Ascending aorta (tissue), 2 donors: ENCODE data around the gene SLC25A12. TPM values are rescaled to one million over a fixed set of nuclear protein-coding genes. Genes with fewer than 3 reads are reported as not detected.

Experiments used
- DNase-seq, 2 donors: peaks; one replicate each; pipeline ENCODE4 v3.0.0-alpha.2; 2019; ENCODE audit warnings: low spot score in 2 of 2
- H3K27ac ChIP-seq, 2 donors: fragments of 200-600 bp; sonication (generic); one replicate each; pipeline ENCODE4 v1.5.1; 2016 to 2017; ENCODE audit warnings: mild to moderate bottlenecking in 1 of 2
- H3K27me3 ChIP-seq: fragments of 200-600 bp; sonication (generic); one replicate; pipeline ENCODE4 v1.5.1; 2017
- H3K36me3 ChIP-seq, 2 donors: fragments of 200-600 bp; sonication (generic); one replicate each; pipeline ENCODE4 v1.5.1; 2016
- H3K4me1 ChIP-seq, 2 donors: fragments of 200-600 bp; sonication (generic); one replicate each; pipeline ENCODE4 v1.5.1; 2016 to 2017; ENCODE audit warnings: mild to moderate bottlenecking in 1 of 2
- H3K4me3 ChIP-seq, 2 donors: fragments of 200-600 bp; sonication (generic); one replicate each; pipeline ENCODE4 v1.5.1; 2016 to 2017; ENCODE audit warnings: mild to moderate bottlenecking in 1 of 2
- H3K9me3 ChIP-seq, 2 donors: fragments of 200-600 bp; sonication (generic); one replicate each; pipeline ENCODE4 v1.5.1; 2016
- intact Hi-C: fragments of 100-400 bp; cut with DNase I; formaldehyde crosslinking; loops from one replicate; pipeline ENCODE4 v1.15.1; 2023
- total RNA-seq: library from RNA; depleted of rRNA; stranded (reverse); fragments of >200 nt; gene quantifications from one replicate; pipeline ENCODE4 v1.1.0, GENCODE V29; 2016
- TF ChIP-seq, protein P1 (sequence below), 3 experiments: fragments of 200-600 bp in 2 of 3; fragments of 450-650 bp in 1 of 3; sonication (generic) in 2 of 3; IDR thresholded peaks; one replicate each; pipeline ENCODE4 v1.5.1; 2016 to 2019; ENCODE audit warnings: antibody characterized with exemption in 3 of 3, mild to moderate bottlenecking in 1 of 3, moderate library complexity in 1 of 3

The SLC25A12 gene
- total RNA-seq, 1 donor from 2014 or later = 11.9 TPM

DNA sequence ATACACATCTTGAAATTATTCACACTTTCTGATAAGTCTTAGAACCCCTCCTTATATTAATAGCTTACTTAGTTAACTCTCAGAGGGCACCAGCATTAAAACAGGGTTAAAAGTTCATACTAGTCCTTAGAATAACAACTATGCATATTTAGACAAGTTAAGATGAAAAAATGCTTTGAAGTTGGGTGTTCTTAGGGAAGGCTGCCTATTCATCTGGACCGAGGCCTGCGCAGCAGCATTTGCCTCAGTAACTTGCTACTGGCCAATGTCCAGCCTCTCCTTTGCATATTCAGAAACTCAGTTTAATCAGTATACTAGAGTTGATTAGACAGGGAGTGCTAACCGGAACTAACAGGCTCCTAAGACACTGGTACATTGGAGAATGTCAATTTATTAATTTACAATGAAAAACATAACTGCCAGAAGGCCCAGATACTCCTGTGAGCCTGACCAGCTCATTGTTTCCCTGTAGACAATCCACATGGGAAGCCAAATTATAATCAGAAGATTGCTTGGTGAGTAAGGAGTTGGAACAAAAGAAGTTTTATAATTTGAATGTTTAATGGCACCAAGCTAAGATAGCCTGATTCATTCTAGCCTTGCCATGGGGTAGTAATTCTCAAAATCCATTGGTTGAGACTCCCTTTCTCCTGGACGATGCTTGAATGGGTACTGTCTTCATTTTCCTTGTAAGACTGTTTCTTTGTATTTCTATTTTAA, 157.9 kb downstream of the SLC25A12 start:
- TF ChIP-seq, protein P1, sequence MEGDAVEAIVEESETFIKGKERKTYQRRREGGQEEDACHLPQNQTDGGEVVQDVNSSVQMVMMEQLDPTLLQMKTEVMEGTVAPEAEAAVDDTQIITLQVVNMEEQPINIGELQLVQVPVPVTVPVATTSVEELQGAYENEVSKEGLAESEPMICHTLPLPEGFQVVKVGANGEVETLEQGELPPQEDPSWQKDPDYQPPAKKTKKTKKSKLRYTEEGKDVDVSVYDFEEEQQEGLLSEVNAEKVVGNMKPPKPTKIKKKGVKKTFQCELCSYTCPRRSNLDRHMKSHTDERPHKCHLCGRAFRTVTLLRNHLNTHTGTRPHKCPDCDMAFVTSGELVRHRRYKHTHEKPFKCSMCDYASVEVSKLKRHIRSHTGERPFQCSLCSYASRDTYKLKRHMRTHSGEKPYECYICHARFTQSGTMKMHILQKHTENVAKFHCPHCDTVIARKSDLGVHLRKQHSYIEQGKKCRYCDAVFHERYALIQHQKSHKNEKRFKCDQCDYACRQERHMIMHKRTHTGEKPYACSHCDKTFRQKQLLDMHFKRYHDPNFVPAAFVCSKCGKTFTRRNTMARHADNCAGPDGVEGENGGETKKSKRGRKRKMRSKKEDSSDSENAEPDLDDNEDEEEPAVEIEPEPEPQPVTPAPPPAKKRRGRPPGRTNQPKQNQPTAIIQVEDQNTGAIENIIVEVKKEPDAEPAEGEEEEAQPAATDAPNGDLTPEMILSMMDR (IDR thresholded peaks at IDR 0.05) = no peak
- Histone ChIP-seq H3K27me3 (no peaks in the 10 kb centered on the region), H3K9me3 (no peaks in the 10 kb centered on the region), H3K4me1 (no peaks in the 10 kb centered on the region), H3K36me3 (peaks cover 30 to 70% of the 10 kb centered on the region in 2 donors), H3K4me3 (no peak overlapping the region), H3K27ac (no peak overlapping the region)
- no peak for DNase-seq
- intact Hi-C loops = no loop called here

Other genes starting within 250 kb of the SLC25A12 start
- gene DYNC1I2, start 206.8 kb downstream of the SLC25A12 start, total RNA-seq = 81.0 TPM
- 28.3 TPM for gene HAT1, start 28.2 kb upstream of the SLC25A12 start, total RNA-seq
- gene METAP1D, start 105.7 kb upstream of the SLC25A12 start, total RNA-seq = not detected
- gene DLX1, start 191.3 kb upstream of the SLC25A12 start, total RNA-seq = not detected
- gene DLX2, start 208.7 kb upstream of the SLC25A12 start, total RNA-seq = not detected